Measurements from ENCODE around the gene NRXN3.

GRCh38 chr14:79631276-79631675, 1461.1 kb downstream of the NRXN3 start:
- TF ChIP-seq POLR2A (IDR thresholded peaks at IDR 0.05) (no peak), CTCF (IDR thresholded peaks at IDR 0.05) (no peak), EP300 (IDR thresholded peaks at IDR 0.05; ENCODE audit: low read depth) (no peak)
